ENCODE data around the gene PCDHGC3.
A peak's percentile ranks its signal among the peaks of the same experiment; 100 is the strongest.

The PCDHGC3 gene

GRCh38 chr5:141508798-141509611 lies 33.2 kb downstream of the PCDHGC3 start:
- H3K9me3 ChIP-seq (ENCODE audit: control insufficient read depth, insufficient read depth, low read length) = no peaks in the 10 kb centered on the region
- TF ChIP-seq EZH2phosphoT487 (IDR thresholded peaks at IDR 0.05; ENCODE audit: borderline replicate concordance, low read length) (no peak), CTCF (IDR thresholded peaks at IDR 0.05; ENCODE audit: low read depth, low read length, poor library complexity, severe bottlenecking) (no peak)
- H3F3A ChIP-seq (ENCODE audit: control insufficient read depth, insufficient read depth) = peaks cover 59% of the 10 kb centered on the region
- no peaks in the 10 kb centered on the region for H4K20me1 ChIP-seq (ENCODE audit: control insufficient read depth, insufficient read depth, low read depth, low read length)
- peaks cover 100% of the 10 kb centered on the region for H3K4me1 ChIP-seq (ENCODE audit: control insufficient read depth, low read length)
- no peaks in the 10 kb centered on the region for H3K27me3 ChIP-seq (ENCODE audit: control insufficient read depth, low read length)
- H3K36me3 ChIP-seq (ENCODE audit: control insufficient read depth, low read length) = peaks cover 82% of the 10 kb centered on the region
- peak overlapping the region; percentile 79 for H3K4me3 ChIP-seq (ENCODE audit: low read length)
- H3K4me2 ChIP-seq (ENCODE audit: low read length) = peak overlapping the region; percentile 97
- H3K9me2 ChIP-seq (replicated peaks; ENCODE audit: control insufficient read depth, low read length) = no peaks in the 10 kb centered on the region
- peaks cover 42% of the 10 kb centered on the region for H3K79me2 ChIP-seq (ENCODE audit: control insufficient read depth, low read length)
- peak overlapping the region; percentile 100 for H3K27ac ChIP-seq (ENCODE audit: low read depth, low read length)

- Histone ChIP-seq H4K20me1 (ENCODE audit: control insufficient read depth, insufficient read depth, low read depth, low read length) (no peaks in the 10 kb centered on the region), H3K9me3 (ENCODE audit: control insufficient read depth, insufficient read depth, low read length) (no peaks in the 10 kb centered on the region), H3K27ac (ENCODE audit: low read depth, low read length) (peak overlapping the region; percentile 100), H3K36me3 (ENCODE audit: control insufficient read depth, low read length) (peaks cover 79% of the 10 kb centered on the region), H3F3A (ENCODE audit: control insufficient read depth, insufficient read depth) (peaks cover 71% of the 10 kb centered on the region), H3K9me2 (replicated peaks; ENCODE audit: control insufficient read depth, low read length) (no peaks in the 10 kb centered on the region), H3K4me3 (ENCODE audit: low read length) (peak overlapping the region; percentile 79), H3K4me1 (ENCODE audit: control insufficient read depth, low read length) (peaks cover 100% of the 10 kb centered on the region), H3K4me2 (ENCODE audit: low read length) (peak overlapping the region; percentile 97), H3K79me2 (ENCODE audit: control insufficient read depth, low read length) (peaks cover 30% of the 10 kb centered on the region), H3K27me3 (ENCODE audit: control insufficient read depth, low read length) (no peaks in the 10 kb centered on the region)
- no peak for TF ChIP-seq EZH2phosphoT487 (IDR thresholded peaks at IDR 0.05; ENCODE audit: borderline replicate concordance, low read length)
- no peak for TF ChIP-seq CTCF (IDR thresholded peaks at IDR 0.05; ENCODE audit: low read depth, low read length, poor library complexity, severe bottlenecking)
Observed at GRCh38 chr5:141510160-141510559, 34.4 kb downstream of the PCDHGC3 start.

- Histone ChIP-seq H3F3A (ENCODE audit: control insufficient read depth, insufficient read depth) (peaks cover 67% of the 10 kb centered on the region), H3K79me2 (ENCODE audit: control insufficient read depth, low read length) (peaks cover 23% of the 10 kb centered on the region), H3K36me3 (ENCODE audit: control insufficient read depth, low read length) (peaks cover 77% of the 10 kb centered on the region), H3K4me1 (ENCODE audit: control insufficient read depth, low read length) (peaks cover 100% of the 10 kb centered on the region), H3K27me3 (ENCODE audit: control insufficient read depth, low read length) (no peaks in the 10 kb centered on the region), H3K27ac (ENCODE audit: low read depth, low read length) (peak overlapping the region; percentile 100), H3K9me2 (replicated peaks; ENCODE audit: control insufficient read depth, low read length) (no peaks in the 10 kb centered on the region), H4K20me1 (ENCODE audit: control insufficient read depth, insufficient read depth, low read depth, low read length) (no peaks in the 10 kb centered on the region), H3K4me3 (ENCODE audit: low read length) (peak overlapping the region; percentile 79), H3K4me2 (ENCODE audit: low read length) (peak overlapping the region; percentile 97), H3K9me3 (ENCODE audit: control insufficient read depth, insufficient read depth, low read length) (no peaks in the 10 kb centered on the region)
- no peak for TF ChIP-seq EZH2phosphoT487 (IDR thresholded peaks at IDR 0.05; ENCODE audit: borderline replicate concordance, low read length)
- no peak for TF ChIP-seq CTCF (IDR thresholded peaks at IDR 0.05; ENCODE audit: low read depth, low read length, poor library complexity, severe bottlenecking)
Observed at GRCh38 chr5:141510850-141511601, 35.3 kb downstream of the PCDHGC3 start.

All from DOHH2 (cell line).